Gastroesophageal sphincter (tissue), 3 donors: ENCODE results near the gene SH2D7.

Experiments
- EP300 ChIP-seq: sonication (generic); formaldehyde crosslinking; IDR thresholded peaks from one replicate; pipeline ENCODE4 v1.6.1; 2017; ENCODE audit warnings: antibody characterized with exemption, mild to moderate bottlenecking
- POLR2A ChIP-seq, 2 donors: fragments of 450-650 bp; IDR thresholded peaks; one replicate each; pipeline ENCODE4 v1.6.1; 2017; ENCODE audit warnings: antibody characterized with exemption in 2 of 2, mild to moderate bottlenecking in 2 of 2, moderate library complexity in 1 of 2
- POLR2AphosphoS5 ChIP-seq: sonication (generic); formaldehyde crosslinking; IDR thresholded peaks from one replicate; pipeline ENCODE4 v1.6.1; 2017; ENCODE audit warnings: antibody characterized with exemption
- TF ChIP-seq, protein P1 (sequence below), 4 experiments: fragments of 200-600 bp in 2 of 4; fragments of 450-650 bp in 2 of 4; sonication (generic) in 1 of 4; IDR thresholded peaks; one replicate each; pipeline ENCODE4 v1.5.1; 2017 to 2019; ENCODE audit warnings: antibody characterized with exemption in 4 of 4, mild to moderate bottlenecking in 2 of 4, moderate library complexity in 2 of 4

DNA sequence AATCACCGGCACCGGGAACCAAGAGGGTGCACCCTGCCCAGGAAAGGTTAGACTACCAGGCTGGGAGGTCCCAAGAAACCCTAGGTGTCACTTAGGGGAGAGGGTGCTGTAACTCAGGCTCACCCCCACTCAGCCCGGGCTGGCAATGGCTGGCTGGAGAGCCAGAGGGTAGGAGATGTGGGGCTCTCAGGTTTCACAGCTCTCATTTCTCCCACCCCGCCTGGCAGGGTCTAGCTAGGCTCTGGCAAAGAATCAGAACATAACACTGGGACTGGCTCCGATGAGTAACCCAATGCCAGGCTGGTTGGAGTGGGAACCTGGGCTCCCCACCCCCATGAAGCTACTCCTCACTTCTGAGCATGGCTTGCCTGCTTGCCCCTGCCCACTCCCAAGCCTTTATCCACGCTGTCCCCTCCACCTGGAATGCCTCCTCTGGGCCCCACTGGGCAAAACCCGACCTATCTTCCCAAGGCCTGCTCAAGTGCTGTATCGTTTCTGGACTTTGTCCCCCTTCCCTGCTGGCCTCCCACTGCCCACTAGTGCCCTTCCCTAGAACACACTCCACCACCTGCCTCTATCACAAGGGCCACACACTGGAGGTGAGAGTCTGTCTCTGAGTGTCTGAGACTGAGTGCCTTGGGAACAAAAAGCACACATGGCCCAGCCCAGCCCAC, 36.9 kb downstream of the SH2D7 start:
- TF ChIP-seq, protein P1, sequence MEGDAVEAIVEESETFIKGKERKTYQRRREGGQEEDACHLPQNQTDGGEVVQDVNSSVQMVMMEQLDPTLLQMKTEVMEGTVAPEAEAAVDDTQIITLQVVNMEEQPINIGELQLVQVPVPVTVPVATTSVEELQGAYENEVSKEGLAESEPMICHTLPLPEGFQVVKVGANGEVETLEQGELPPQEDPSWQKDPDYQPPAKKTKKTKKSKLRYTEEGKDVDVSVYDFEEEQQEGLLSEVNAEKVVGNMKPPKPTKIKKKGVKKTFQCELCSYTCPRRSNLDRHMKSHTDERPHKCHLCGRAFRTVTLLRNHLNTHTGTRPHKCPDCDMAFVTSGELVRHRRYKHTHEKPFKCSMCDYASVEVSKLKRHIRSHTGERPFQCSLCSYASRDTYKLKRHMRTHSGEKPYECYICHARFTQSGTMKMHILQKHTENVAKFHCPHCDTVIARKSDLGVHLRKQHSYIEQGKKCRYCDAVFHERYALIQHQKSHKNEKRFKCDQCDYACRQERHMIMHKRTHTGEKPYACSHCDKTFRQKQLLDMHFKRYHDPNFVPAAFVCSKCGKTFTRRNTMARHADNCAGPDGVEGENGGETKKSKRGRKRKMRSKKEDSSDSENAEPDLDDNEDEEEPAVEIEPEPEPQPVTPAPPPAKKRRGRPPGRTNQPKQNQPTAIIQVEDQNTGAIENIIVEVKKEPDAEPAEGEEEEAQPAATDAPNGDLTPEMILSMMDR (IDR thresholded peaks at IDR 0.05) = no peak
- TF ChIP-seq POLR2AphosphoS5 (no peak), EP300 (no peak), POLR2A (IDR thresholded peaks at IDR 0.05) (no peak)
